GM13976 (cell line): Measurements from ENCODE around the gene CHN1.

Experiments
- DNase-seq: peaks from one replicate; pipeline ENCODE4 v3.0.0; 2012; ENCODE audit warnings: low spot score
- in situ Hi-C: fragments of 300-500 bp; cut with MboI; formaldehyde crosslinking; loops from one replicate; pipeline ENCODE4 v1.12.0; 2022; ENCODE audit warnings: low sequenced_read_pairs, mixed read lengths, inconsistent platforms; ENCODE audit not compliant: unreplicated experiment
- TF ChIP-seq, protein P1 (sequence below): IDR thresholded peaks from 2 replicates; pipeline ENCODE4 v1.5.1; 2012; ENCODE audit warnings: borderline replicate concordance, mild to moderate bottlenecking; ENCODE audit not compliant: insufficient read depth; ENCODE audit errors: extremely low read depth, missing control alignments, control extremely low read depth

Gene CHN1

DNA sequence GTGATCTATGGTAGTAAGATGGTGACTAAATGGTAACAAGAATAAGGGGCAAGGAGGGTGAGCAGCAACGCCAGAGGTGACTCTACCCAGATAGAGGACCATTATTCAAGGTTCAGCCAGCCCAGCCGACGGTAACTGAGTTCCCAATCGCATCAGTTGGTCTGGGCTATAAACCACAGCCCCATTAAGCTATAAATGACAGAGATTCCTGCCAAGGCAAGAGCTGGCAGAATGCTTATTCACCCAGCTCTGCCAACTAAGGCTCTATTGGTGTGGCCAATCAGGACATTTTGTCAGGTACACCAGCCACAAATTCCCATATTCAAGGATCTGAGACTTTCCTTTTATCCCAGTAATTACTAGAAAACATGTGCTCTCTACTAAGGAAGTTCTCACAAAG is 3.6 kb downstream of the CHN1 start:
- in situ Hi-C loops, result no loop called here
- TF ChIP-seq, protein P1, sequence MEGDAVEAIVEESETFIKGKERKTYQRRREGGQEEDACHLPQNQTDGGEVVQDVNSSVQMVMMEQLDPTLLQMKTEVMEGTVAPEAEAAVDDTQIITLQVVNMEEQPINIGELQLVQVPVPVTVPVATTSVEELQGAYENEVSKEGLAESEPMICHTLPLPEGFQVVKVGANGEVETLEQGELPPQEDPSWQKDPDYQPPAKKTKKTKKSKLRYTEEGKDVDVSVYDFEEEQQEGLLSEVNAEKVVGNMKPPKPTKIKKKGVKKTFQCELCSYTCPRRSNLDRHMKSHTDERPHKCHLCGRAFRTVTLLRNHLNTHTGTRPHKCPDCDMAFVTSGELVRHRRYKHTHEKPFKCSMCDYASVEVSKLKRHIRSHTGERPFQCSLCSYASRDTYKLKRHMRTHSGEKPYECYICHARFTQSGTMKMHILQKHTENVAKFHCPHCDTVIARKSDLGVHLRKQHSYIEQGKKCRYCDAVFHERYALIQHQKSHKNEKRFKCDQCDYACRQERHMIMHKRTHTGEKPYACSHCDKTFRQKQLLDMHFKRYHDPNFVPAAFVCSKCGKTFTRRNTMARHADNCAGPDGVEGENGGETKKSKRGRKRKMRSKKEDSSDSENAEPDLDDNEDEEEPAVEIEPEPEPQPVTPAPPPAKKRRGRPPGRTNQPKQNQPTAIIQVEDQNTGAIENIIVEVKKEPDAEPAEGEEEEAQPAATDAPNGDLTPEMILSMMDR, result no peak
- no peak for DNase-seq

DNA sequence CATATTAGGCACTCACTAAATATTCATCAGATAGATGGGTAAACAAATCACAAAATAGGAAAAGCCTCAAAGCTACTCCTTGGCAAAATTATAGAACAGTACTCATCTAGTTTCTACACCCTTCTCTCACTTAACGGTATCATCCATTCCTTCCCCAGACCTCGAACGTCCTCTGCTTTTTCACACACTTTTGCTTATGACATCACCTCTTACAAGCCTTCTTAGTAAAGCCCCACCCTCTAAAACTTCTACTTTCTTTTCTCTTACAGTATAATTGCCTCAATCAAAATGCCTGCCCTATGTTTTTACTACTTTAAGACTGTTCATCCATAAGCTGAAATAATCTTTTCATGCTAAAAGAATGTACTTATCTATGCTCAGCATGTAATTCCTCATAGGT is 8.1 kb downstream of the CHN1 start:
- DNase-seq, result no peak
- TF ChIP-seq, protein P1, result no peak
- in situ Hi-C loops, result loop anchor here (25.0 kb wide), 1 partner anchor 235 kb away; the partner anchor contains the start of gene CHRNA1

DNA sequence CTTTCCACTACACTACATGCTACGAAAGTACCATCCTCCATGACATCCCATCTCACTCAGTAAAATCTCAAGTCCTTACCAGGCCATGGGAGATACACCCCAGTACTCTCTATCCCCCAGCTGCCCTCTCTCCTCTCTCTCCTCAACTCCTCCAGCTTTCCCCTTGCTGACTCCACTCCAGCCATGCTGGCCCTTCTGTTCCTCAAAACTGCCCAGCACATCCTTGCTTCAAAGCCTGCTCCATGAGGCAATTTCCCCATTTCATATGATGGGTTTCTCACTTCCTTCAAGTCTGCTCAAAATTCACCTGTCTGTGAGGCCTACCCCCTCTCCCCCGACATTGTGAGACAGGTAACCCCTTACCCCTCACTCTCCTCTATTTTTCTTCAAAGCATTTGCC is 8.6 kb downstream of the CHN1 start:
- in situ Hi-C loops, result loop anchor here (25.0 kb wide), 1 partner anchor 234 kb away; the partner anchor contains the start of gene CHRNA1

DNA sequence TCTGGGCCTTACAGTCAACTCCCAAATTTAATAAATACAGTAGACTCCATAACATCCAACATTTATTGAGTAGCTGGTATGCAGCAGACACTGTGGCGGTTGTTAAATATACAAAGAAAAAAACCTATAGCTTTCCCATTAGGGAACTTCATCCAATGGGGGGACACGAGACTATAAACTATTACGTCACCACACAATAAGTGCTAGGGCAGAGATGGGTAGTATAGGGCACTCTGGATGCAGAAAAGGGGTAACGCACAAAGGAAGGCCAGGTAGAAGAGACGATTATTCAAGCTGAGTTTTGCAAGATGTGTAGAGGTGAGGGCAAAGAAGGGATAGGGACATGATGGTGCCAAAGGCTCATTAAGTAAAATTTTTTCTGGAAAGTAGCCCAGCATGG is 10.8 kb downstream of the CHN1 start:
- in situ Hi-C loops, result loop anchor here (25.0 kb wide), 1 partner anchor 232 kb away; the partner anchor contains the start of gene CHRNA1

More for the DNA sequence above, 8.6 kb downstream of the CHN1 start:
- TF ChIP-seq, protein P1, result no peak
- no peak for DNase-seq

DNA sequence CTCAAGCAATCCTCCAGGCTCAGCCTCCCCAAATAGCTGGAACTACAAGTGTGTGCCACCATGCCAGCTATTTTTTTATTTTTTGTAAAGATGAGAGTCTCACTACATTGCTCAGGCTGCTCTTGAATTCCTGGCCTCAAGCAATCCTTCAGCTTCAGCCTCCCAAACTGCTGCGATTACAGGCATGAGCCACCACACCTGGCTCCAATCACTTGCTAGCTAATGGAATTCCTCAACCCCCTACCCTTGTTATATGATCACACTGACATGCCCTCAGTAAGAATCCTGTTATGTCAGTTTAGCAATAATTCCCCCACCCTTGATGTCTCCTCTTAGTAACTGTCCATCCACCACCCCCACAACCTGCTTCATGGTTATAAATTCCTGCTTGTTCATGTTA is 12.3 kb downstream of the CHN1 start:
- TF ChIP-seq, protein P1, result no peak
- no peak for DNase-seq
- in situ Hi-C loops, result loop anchor here (25.0 kb wide), 1 partner anchor 231 kb away; the partner anchor contains the start of gene CHRNA1

More for the DNA sequence above, 10.8 kb downstream of the CHN1 start:
- DNase-seq, result no peak
- TF ChIP-seq, protein P1, result no peak

DNA sequence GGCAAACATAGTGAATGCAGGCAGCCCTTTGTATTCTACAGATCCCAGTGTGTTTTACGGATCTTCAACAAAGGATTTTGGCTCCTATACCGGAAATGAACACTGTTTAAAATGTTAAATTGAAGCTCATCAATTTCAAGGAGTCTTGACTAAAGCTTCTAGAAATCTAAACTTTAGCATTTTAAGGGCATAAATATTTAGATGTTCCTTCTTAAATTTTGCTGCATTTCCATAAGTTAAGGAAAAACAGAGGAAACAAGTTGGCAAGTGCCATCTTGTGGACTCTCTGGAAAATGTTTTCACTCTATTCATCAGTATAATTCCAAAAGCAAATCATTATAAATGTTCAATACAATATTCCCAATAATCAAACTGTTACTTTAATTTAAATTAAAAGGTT is 19.6 kb downstream of the CHN1 start:
- in situ Hi-C loops, result loop anchor here (25.0 kb wide), 1 partner anchor 223 kb away; the partner anchor contains the start of gene CHRNA1
- TF ChIP-seq, protein P1, result no peak
- DNase-seq, result no peak
